Tibial nerve (tissue), 3 donors: ENCODE data around the gene MRTFB.

Experiments
- CTCF ChIP-seq, 5 experiments: fragments of 200-600 bp in 3 of 5; fragments of 450-650 bp in 2 of 5; sonication (generic) in 3 of 5; IDR thresholded peaks; one replicate each; pipeline ENCODE4 v1.5.1; 2016 to 2019; ENCODE audit warnings: antibody characterized with exemption in 5 of 5, mild to moderate bottlenecking in 3 of 5, moderate library complexity in 2 of 5
- POLR2A ChIP-seq, 2 donors: fragments of 450-650 bp; IDR thresholded peaks; one replicate each; pipeline ENCODE4 v1.6.1; 2017; ENCODE audit warnings: antibody characterized with exemption in 2 of 2, mild to moderate bottlenecking in 2 of 2, moderate library complexity in 2 of 2

GRCh38 chr16:14151256-14152030, 80.3 kb downstream of the MRTFB start:
- TF ChIP-seq CTCF (IDR thresholded peaks at IDR 0.05): no peak
- TF ChIP-seq POLR2A (IDR thresholded peaks at IDR 0.05): no peak
